Subcutaneous adipose tissue (tissue), 4 donors: ENCODE measurements around the gene IL18BP. TPM values are rescaled to one million over a fixed set of nuclear protein-coding genes. Genes with fewer than 3 reads are reported as not detected.

ENCODE experiments used
- CTCF ChIP-seq: fragments of 450-650 bp; IDR thresholded peaks from one replicate; pipeline ENCODE4 v1.5.1; 2016; ENCODE audit warnings: low read depth, mild to moderate bottlenecking, control low read depth, antibody characterized with exemption, moderate library complexity
- total RNA-seq, 4 donors: library from RNA; depleted of rRNA; stranded (reverse); fragments of >200 nt; gene quantifications; one replicate each; pipeline ENCODE4 v1.1.0, GENCODE V29; 2016

The IL18BP gene
- total RNA-seq, 4 donors from 2014 or later: 3.5 to 14.1 (median 5.3) TPM

- TF ChIP-seq CTCF: no peak
Observed at GRCh38 chr11:72006309-72007088, 7.8 kb downstream of the IL18BP start.

- no peak for TF ChIP-seq CTCF
Observed at GRCh38 chr11:72007089-72007476, 8.4 kb downstream of the IL18BP start.

- no peak for TF ChIP-seq CTCF
Observed at GRCh38 chr11:72007587-72007986, 8.9 kb downstream of the IL18BP start.

GRCh38 chr11:72008728-72009127 is 10.0 kb downstream of the IL18BP start:
- no peak for TF ChIP-seq CTCF

- TF ChIP-seq CTCF: no peak
Observed at GRCh38 chr11:72009156-72009555, 10.4 kb downstream of the IL18BP start.

GRCh38 chr11:72010529-72011233 is 12.0 kb downstream of the IL18BP start:
- no peak for TF ChIP-seq CTCF

- no peak for TF ChIP-seq CTCF
Observed at GRCh38 chr11:72012091-72012630, 13.5 kb downstream of the IL18BP start.
